Measurements from ENCODE around the gene KIZ.

The KIZ gene

DNA sequence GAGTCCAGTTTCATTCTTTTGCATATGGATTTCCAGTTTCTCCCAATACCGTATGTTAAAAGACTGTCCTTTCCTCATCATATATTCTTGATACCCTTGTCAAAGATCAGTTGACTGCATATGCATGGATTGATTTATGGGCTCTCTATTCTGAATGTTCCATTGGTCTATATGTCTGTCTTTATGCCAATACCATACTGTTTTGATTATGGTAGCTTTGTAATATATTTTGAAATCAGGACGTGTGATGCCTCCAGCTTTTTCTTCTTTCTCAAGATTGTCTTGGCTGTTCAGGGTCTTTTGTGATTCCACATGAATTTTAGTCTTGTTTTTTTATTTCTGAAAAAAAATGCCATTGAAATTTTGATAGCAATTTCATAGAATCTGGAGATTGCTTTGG lies 51.9 kb downstream of the KIZ start:
- Histone ChIP-seq H3K4me1 (ENCODE audit: control insufficient read depth, insufficient read depth, low read length) (no peaks in the 10 kb centered on the region), H3K9me3 (ENCODE audit: control insufficient read depth in 2 of 2, low read length in 2 of 2) (no peaks in the 10 kb centered on the region), H3K4me3 (ENCODE audit: low read length in 2 of 2) (no peak overlapping the region), H3K27ac (ENCODE audit: low read length) (no peak overlapping the region), H3K36me3 (ENCODE audit: control insufficient read depth in 2 of 2, insufficient read depth in 2 of 2, low read length in 2 of 2) (no peaks in the 10 kb centered on the region), H3K9ac (ENCODE audit: low read length in 2 of 2) (no peak overlapping the region), H3K27me3 (ENCODE audit: control insufficient read depth in 1 of 2, insufficient read depth in 2 of 2, low read length in 2 of 2) (no peaks in the 10 kb centered on the region)

DNA sequence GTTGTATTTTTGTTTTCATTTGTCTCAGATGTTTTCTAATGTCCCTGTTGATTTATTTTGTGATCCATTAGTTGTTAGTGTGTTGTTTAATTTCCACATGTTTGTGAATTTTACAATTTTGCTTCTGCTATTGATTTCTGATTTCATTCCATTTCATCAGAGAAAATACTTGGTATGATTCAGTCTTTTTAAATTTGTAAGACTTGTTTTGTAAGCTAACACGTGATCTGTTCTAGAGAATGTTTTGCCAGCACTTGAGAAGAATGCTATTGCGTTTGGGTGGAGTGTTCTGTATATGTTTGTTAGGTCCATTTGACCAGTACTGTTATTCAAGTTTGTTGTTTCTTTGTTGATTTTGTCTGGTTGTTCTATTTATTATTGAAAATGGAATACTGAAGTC lies 53.9 kb downstream of the KIZ start:
- Histone ChIP-seq H3K9ac (ENCODE audit: low read length in 2 of 2) (no peak overlapping the region), H3K27ac (ENCODE audit: low read length) (no peak overlapping the region), H3K9me3 (ENCODE audit: control insufficient read depth in 2 of 2, low read length in 2 of 2) (no peaks in the 10 kb centered on the region)

DNA sequence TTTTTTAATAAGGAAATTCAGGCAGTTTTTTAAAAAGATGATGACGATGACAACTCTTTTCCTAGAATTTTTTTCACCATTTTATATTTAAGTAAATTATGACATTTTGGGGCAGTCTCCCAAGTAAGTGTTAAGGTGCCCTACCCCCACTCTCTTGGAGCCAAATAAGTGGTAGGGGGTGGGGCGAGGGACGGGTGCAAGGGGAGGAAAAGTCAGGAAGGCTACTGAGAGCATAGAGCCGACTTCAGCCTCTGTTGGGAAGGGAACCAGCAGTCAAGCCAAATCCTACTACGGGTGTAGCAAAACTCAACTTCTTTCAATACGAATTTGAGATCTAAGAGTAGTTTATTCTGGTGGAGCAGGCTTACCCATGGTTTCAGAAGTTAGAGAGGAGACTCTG lies 54.4 kb downstream of the KIZ start:
- no peak overlapping the region for H3K27ac ChIP-seq (ENCODE audit: low read length)
- H3K4me1 ChIP-seq (ENCODE audit: control insufficient read depth, insufficient read depth, low read length): no peaks in the 10 kb centered on the region
- peaks cover 0 to 2% of the 10 kb centered on the region in 2 donors for H3K36me3 ChIP-seq (ENCODE audit: control insufficient read depth in 2 of 2, insufficient read depth in 2 of 2, low read length in 2 of 2)
- H3K9ac ChIP-seq (ENCODE audit: low read length in 2 of 2): no peak overlapping the region
- no peaks in the 10 kb centered on the region for H3K27me3 ChIP-seq (ENCODE audit: control insufficient read depth in 1 of 2, insufficient read depth in 2 of 2, low read length in 2 of 2)
- no peaks in the 10 kb centered on the region for H3K9me3 ChIP-seq (ENCODE audit: control insufficient read depth in 2 of 2, low read length in 2 of 2)
- no peak overlapping the region for H3K4me3 ChIP-seq (ENCODE audit: low read length in 2 of 2)

More for the DNA sequence above, 53.9 kb downstream of the KIZ start:
- H3K27me3 ChIP-seq (ENCODE audit: control insufficient read depth in 1 of 2, insufficient read depth in 2 of 2, low read length in 2 of 2): no peaks in the 10 kb centered on the region
- peaks cover 0 to 2% of the 10 kb centered on the region in 2 donors for H3K36me3 ChIP-seq (ENCODE audit: control insufficient read depth in 2 of 2, insufficient read depth in 2 of 2, low read length in 2 of 2)
- no peaks in the 10 kb centered on the region for H3K4me1 ChIP-seq (ENCODE audit: control insufficient read depth, insufficient read depth, low read length)
- H3K4me3 ChIP-seq (ENCODE audit: low read length in 2 of 2): no peak overlapping the region

DNA sequence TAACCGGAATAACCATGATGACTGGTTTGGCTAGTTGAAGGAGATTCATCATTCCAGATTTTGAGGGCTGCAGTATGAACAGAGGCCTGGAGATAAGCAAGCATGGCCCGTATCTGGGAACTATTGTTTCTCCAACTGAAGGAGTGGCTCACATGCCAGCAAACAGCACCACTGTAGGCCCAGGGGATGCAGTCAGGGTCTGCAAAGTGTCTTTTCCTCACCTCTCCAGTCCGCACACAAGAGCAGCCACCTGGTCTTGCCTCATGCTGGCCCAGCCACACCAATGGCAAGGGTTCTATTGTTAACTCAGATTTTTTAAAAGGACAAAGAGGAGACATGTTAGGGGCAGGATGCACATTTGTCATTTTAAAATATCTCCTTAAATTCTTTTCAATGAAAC lies 55.1 kb downstream of the KIZ start:
- Histone ChIP-seq H3K9ac (ENCODE audit: low read length in 2 of 2) (no peak overlapping the region), H3K4me3 (ENCODE audit: low read length in 2 of 2) (no peak overlapping the region), H3K4me1 (ENCODE audit: control insufficient read depth, insufficient read depth, low read length) (no peaks in the 10 kb centered on the region), H3K27ac (ENCODE audit: low read length) (no peak overlapping the region), H3K27me3 (ENCODE audit: control insufficient read depth in 1 of 2, insufficient read depth in 2 of 2, low read length in 2 of 2) (no peaks in the 10 kb centered on the region), H3K9me3 (ENCODE audit: control insufficient read depth in 2 of 2, low read length in 2 of 2) (no peaks in the 10 kb centered on the region), H3K36me3 (ENCODE audit: control insufficient read depth in 2 of 2, insufficient read depth in 2 of 2, low read length in 2 of 2) (peaks cover 0 to 2% of the 10 kb centered on the region in 2 donors)

DNA sequence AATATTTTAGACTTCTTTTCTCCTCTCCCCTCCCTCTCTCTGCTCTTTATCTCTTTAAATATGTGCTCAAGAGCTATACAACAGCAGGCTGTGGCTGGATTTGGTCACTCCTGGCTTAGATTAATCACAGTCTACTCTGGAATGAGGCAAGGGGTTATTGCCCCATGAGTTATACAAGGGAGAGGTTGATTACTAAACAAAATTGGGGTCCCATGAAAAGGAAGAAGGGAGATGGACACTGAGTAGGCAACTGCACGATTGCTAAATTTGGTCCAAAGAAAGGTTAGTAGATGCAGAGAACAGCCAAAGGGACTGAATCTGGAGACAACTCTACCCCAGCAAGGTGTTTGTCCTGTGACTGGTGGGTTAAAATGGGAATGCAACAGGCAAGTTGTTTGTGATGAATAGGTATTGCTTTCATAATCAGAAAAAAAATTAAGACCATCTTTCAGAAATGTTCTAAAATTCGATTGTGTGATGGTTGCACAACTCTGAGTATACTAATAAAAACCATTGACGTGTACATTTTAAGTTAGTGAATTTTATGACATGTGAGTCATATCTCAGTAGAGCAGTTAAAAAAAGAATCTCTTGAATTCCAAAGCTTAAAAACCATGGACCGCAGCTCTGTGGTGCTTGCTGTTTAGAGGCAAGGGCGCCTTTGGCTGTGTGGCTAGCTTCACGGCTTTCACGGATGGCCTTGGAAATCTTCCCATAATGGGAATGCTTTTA lies 57.1 kb downstream of the KIZ start:
- no peaks in the 10 kb centered on the region for H3K9me3 ChIP-seq (ENCODE audit: control insufficient read depth in 2 of 2, low read length in 2 of 2)
- H3K27ac ChIP-seq (ENCODE audit: low read length): no peak overlapping the region
- no peak overlapping the region for H3K4me3 ChIP-seq (ENCODE audit: low read length in 2 of 2)
- H3K4me1 ChIP-seq (ENCODE audit: control insufficient read depth, insufficient read depth, low read length): no peaks in the 10 kb centered on the region
- H3K27me3 ChIP-seq (ENCODE audit: control insufficient read depth in 1 of 2, insufficient read depth in 2 of 2, low read length in 2 of 2): no peaks in the 10 kb centered on the region
- peaks cover 0 to 2% of the 10 kb centered on the region in 2 donors for H3K36me3 ChIP-seq (ENCODE audit: control insufficient read depth in 2 of 2, insufficient read depth in 2 of 2, low read length in 2 of 2)
- no peak overlapping the region for H3K9ac ChIP-seq (ENCODE audit: low read length in 2 of 2)

DNA sequence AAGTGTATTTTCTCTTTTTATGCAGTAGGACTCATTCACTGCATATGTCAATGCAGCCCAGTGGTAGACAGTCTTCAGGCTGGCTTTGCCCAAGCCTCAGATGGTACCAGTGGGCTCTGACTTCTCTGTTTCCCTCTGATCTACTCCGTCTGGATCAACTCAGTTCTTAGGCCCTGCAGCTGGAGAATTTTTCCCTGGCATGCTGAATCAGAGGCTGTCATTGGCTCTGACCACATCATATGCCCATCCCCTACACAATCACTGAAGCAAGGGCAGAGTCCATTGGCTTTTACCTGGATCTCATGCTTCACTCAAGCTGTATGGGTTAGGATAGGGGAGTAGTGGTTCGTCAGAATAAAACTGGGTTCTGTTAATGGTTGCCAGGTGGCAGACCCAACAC lies 57.8 kb downstream of the KIZ start:
- Histone ChIP-seq H3K27ac (ENCODE audit: low read length) (no peak overlapping the region), H3K27me3 (ENCODE audit: control insufficient read depth in 1 of 2, insufficient read depth in 2 of 2, low read length in 2 of 2) (no peaks in the 10 kb centered on the region), H3K9ac (ENCODE audit: low read length in 2 of 2) (no peak overlapping the region), H3K36me3 (ENCODE audit: control insufficient read depth in 2 of 2, insufficient read depth in 2 of 2, low read length in 2 of 2) (peaks cover 0 to 2% of the 10 kb centered on the region in 2 donors), H3K4me3 (ENCODE audit: low read length in 2 of 2) (no peak overlapping the region), H3K4me1 (ENCODE audit: control insufficient read depth, insufficient read depth, low read length) (no peaks in the 10 kb centered on the region), H3K9me3 (ENCODE audit: control insufficient read depth in 2 of 2, low read length in 2 of 2) (no peaks in the 10 kb centered on the region)

DNA sequence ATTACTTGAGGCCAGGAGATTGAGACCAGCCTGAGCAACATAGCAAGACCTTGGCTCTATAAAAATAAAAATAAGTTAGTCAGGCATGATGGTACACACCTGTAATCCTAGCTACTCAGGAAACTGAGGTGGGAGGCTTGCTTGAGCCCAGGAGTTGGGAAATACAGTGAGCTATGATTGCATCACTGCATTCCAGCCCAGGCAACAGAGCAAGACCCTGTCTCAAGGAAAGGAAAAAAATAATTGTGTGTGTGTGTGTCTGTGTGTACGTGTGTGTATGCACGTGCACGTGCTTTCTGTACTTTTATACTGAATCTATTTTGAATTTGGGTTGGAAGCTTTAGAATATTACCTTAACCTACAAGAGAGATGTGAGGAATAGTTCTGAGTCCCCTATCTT lies 58.9 kb downstream of the KIZ start:
- peaks cover 0 to 2% of the 10 kb centered on the region in 2 donors for H3K36me3 ChIP-seq (ENCODE audit: control insufficient read depth in 2 of 2, insufficient read depth in 2 of 2, low read length in 2 of 2)
- no peak overlapping the region for H3K4me3 ChIP-seq (ENCODE audit: low read length in 2 of 2)
- H3K9me3 ChIP-seq (ENCODE audit: control insufficient read depth in 2 of 2, low read length in 2 of 2): no peaks in the 10 kb centered on the region
- no peaks in the 10 kb centered on the region for H3K4me1 ChIP-seq (ENCODE audit: control insufficient read depth, insufficient read depth, low read length)
- no peak overlapping the region for H3K27ac ChIP-seq (ENCODE audit: low read length)
- no peaks in the 10 kb centered on the region for H3K27me3 ChIP-seq (ENCODE audit: control insufficient read depth in 1 of 2, insufficient read depth in 2 of 2, low read length in 2 of 2)
- H3K9ac ChIP-seq (ENCODE audit: low read length in 2 of 2): no peak overlapping the region

DNA sequence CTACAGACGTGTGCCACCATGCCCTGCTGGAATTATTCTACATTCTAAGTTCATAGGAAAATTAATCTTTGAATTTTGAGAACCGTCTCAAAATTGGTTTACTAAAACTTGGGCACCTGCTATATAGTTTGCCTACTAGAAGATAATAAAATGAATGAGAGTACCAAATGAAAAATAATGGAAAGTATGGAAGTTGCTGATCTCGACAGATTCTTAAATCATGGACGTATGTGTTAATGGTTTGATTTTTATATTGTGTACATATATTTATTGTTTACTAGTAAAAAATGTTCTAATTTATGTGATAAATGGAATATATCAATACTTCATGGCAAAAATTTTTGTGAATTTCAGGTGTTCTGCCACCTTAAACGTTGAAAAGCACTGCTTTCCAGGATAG lies 60.0 kb downstream of the KIZ start:
- Histone ChIP-seq H3K4me3 (ENCODE audit: low read length in 2 of 2) (no peak overlapping the region), H3K9ac (ENCODE audit: low read length in 2 of 2) (no peak overlapping the region), H3K9me3 (ENCODE audit: control insufficient read depth in 2 of 2, low read length in 2 of 2) (no peaks in the 10 kb centered on the region), H3K27me3 (ENCODE audit: control insufficient read depth in 1 of 2, insufficient read depth in 2 of 2, low read length in 2 of 2) (no peaks in the 10 kb centered on the region), H3K27ac (ENCODE audit: low read length) (no peak overlapping the region), H3K4me1 (ENCODE audit: control insufficient read depth, insufficient read depth, low read length) (no peaks in the 10 kb centered on the region), H3K36me3 (ENCODE audit: control insufficient read depth in 2 of 2, insufficient read depth in 2 of 2, low read length in 2 of 2) (peaks cover 0 to 2% of the 10 kb centered on the region in 2 donors)

DNA sequence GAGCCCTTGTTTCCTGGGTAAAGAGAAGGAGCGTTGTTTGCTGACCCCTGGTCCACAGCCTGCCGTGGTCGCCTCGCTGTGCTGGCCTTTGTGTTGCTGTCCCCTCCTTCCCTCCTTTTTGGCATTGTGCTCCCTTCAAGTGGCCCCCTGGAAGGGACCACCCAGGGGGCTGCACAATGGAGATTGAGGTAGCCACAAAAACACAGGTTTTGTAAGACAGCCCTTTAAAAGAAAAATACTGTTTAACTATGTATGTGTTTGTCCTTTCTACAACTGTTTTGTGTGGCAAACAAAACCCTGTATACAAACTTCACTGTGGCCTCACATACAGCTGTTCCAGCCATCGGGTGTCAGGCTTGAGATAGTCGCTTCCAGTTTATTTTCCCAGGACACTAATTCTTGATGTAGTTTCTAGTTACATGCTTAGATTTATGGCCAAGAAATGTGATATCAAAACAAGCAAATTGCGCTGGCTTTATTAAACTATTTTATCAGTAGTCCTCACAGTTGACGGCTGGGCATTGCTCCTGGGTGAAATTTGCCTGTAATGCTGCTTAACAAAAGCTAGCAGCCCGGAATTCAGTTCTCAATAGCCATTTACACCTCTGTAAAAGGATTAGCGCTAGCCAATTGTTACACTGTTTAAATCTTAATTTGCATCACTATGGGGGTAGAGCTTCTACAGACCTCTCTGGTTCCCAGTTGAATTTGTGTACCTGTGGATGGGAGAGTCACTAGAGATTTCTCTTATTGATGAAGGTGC lies 64.1 kb downstream of the KIZ start:
- H3K36me3 ChIP-seq (ENCODE audit: control insufficient read depth in 2 of 2, insufficient read depth in 2 of 2, low read length in 2 of 2): no peaks in the 10 kb centered on the region
- H3K9ac ChIP-seq (ENCODE audit: low read length in 2 of 2): no peak overlapping the region
- H3K4me1 ChIP-seq (ENCODE audit: control insufficient read depth, insufficient read depth, low read length): no peaks in the 10 kb centered on the region
- H3K27me3 ChIP-seq (ENCODE audit: control insufficient read depth in 1 of 2, insufficient read depth in 2 of 2, low read length in 2 of 2): no peaks in the 10 kb centered on the region
- no peak overlapping the region for H3K4me3 ChIP-seq (ENCODE audit: low read length in 2 of 2)
- H3K9me3 ChIP-seq (ENCODE audit: control insufficient read depth in 2 of 2, low read length in 2 of 2): no peaks in the 10 kb centered on the region
- no peak overlapping the region for H3K27ac ChIP-seq (ENCODE audit: low read length)

DNA sequence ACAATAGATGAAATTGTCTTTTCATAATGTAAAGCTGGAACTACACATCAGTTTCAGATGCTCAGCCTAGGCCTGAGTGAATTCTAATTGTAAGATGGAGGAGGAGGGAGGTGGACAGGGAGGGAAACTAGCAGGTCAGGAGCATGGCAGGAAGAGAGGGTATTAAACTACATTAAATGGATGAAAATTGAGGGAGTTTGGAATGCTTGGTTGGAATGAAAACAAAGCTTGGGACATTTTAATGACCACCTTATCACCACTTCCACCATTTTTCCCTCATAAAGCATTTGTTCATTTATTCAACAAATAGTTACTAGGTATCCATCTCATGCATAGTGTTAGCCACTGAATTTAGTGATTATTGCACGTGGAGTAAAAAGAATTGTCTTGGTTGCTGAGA lies 65.0 kb downstream of the KIZ start:
- no peak overlapping the region for H3K9ac ChIP-seq (ENCODE audit: low read length in 2 of 2)
- H3K27ac ChIP-seq (ENCODE audit: low read length): no peak overlapping the region
- peaks cover 0 to 2% of the 10 kb centered on the region in 2 donors for H3K36me3 ChIP-seq (ENCODE audit: control insufficient read depth in 2 of 2, insufficient read depth in 2 of 2, low read length in 2 of 2)
- no peak overlapping the region for H3K4me3 ChIP-seq (ENCODE audit: low read length in 2 of 2)
- no peaks in the 10 kb centered on the region for H3K4me1 ChIP-seq (ENCODE audit: control insufficient read depth, insufficient read depth, low read length)
- no peaks in the 10 kb centered on the region for H3K9me3 ChIP-seq (ENCODE audit: control insufficient read depth in 2 of 2, low read length in 2 of 2)
- no peaks in the 10 kb centered on the region for H3K27me3 ChIP-seq (ENCODE audit: control insufficient read depth in 1 of 2, insufficient read depth in 2 of 2, low read length in 2 of 2)

DNA sequence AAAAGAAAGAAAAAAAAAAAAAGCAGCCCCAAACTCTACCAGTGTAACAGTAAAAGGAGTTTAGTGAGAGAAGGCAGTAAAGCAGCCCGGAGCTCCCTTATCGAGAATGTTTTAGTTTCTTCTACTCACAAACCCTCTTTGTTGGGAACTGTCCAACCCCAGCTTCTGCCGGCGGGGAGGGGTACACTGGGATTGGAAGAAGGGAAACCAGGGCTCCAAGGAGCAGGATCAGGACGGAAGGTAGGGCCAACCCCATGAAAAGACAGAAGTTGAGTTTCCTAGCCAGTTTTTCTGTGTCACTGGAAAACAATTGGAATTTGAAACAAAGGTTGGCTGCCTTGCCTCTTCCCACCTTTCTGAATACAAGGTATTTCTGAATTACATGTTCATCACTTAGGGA lies 66.0 kb downstream of the KIZ start:
- no peak overlapping the region for H3K27ac ChIP-seq (ENCODE audit: low read length)
- peaks cover 0 to 2% of the 10 kb centered on the region in 2 donors for H3K36me3 ChIP-seq (ENCODE audit: control insufficient read depth in 2 of 2, insufficient read depth in 2 of 2, low read length in 2 of 2)
- H3K4me1 ChIP-seq (ENCODE audit: control insufficient read depth, insufficient read depth, low read length): no peaks in the 10 kb centered on the region
- H3K9ac ChIP-seq (ENCODE audit: low read length in 2 of 2): no peak overlapping the region
- H3K4me3 ChIP-seq (ENCODE audit: low read length in 2 of 2): peak overlapping the region in 1 of 2 donors; percentile 29
- no peaks in the 10 kb centered on the region for H3K9me3 ChIP-seq (ENCODE audit: control insufficient read depth in 2 of 2, low read length in 2 of 2)
- no peaks in the 10 kb centered on the region for H3K27me3 ChIP-seq (ENCODE audit: control insufficient read depth in 1 of 2, insufficient read depth in 2 of 2, low read length in 2 of 2)
